Neuron (in vitro differentiated cells): ENCODE data around the gene PHLDB3.
"Not testable (repeated sequence)": the region's sequence is repeated elsewhere in the genome, so short reads cannot be mapped to it uniquely, and the experiment has no call there.

ENCODE experiments used
- H2AFZ ChIP-seq: one replicate; pipeline ENCODE4 v1.6.1; 2013; ENCODE audit warnings: low read depth, mild to moderate bottlenecking, inconsistent platforms, low read length, moderate library complexity
- H3K27me3 ChIP-seq: one replicate; pipeline ENCODE4 v1.6.1; 2013; ENCODE audit warnings: low read length; ENCODE audit not compliant: insufficient read depth
- H3K36me3 ChIP-seq: one replicate; pipeline ENCODE4 v1.6.1; 2013; ENCODE audit warnings: low read length; ENCODE audit not compliant: insufficient read depth
- H3K4me1 ChIP-seq: one replicate; pipeline ENCODE4 v1.6.1; 2013; ENCODE audit warnings: low read length; ENCODE audit not compliant: insufficient read depth
- H3K4me3 ChIP-seq: 2 replicates; pipeline ENCODE4 v1.5.1; 2013; ENCODE audit warnings: mild to moderate bottlenecking, low read length, moderate library complexity
- H3K9me3 ChIP-seq: one replicate; pipeline ENCODE4 v1.6.1; 2013; ENCODE audit warnings: low read length

Gene PHLDB3

DNA sequence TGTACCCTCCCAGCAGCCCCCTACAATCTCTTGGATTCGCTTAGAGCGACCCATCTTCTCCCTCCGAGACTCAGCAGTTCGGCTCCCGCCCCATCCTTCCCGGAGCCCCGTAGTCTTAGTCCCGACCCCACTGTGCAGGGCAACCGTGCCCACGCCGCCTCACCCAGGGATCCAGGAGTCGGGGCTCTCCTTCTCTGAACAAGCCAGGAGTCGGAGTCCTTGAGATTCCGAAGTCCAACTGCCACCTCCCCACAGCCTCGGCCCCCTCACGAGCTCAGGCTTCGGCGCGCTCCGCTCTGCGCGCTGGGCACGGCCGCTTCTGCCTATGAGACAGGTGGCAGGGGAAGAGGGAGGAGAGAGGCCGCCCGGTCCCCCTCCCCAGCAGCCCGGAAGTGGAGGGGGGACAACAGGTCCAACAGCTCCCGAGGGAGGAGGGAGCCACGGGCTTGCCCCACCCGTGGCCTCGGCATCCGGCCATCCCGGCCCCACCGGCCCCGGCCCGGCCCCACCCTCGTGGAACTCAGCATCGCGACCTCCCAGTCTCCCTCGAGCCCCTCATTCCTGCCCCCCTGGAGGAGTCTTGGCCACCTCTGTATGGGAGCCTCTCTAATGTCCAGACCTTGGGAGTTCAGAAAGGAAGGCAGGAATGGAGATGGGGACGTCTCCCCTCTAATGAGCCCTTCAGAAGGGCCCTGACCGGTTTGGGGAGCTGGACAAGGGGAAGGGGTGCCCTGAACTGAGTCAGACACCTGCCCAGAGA, at the start of gene PHLDB3:
Gene PHLDB3 (minus strand): TSS at position 321 of the 760 bp plus-strand sequence. CDS start 628 bp downstream, outside the sequence.
- peaks cover 12% of the 10 kb centered on the region for H3K4me1 ChIP-seq

GRCh38 chr19:43553656-43554055, 49.1 kb upstream of the PHLDB3 start:
- Histone ChIP-seq H2AFZ (no peak overlapping the region), H3K27me3 (no peaks in the 10 kb centered on the region), H3K4me1 (peaks cover 3% of the 10 kb centered on the region), H3K9me3 (no peaks in the 10 kb centered on the region), H3K4me3 (no peak overlapping the region), H3K36me3 (peaks cover 67% of the 10 kb centered on the region)

More for the DNA sequence above, at the start of gene PHLDB3:
- peak within 1 kb of the TSS; percentile 96 for H2AFZ ChIP-seq
- H3K27me3 ChIP-seq, result no peaks in the 10 kb centered on the region
- H3K4me3 ChIP-seq, result peak within 1 kb of the TSS; percentile 71
- peaks cover 5% of the 10 kb centered on the region for H3K36me3 ChIP-seq
- no peaks in the 10 kb centered on the region for H3K9me3 ChIP-seq

- no peak overlapping the region for H2AFZ ChIP-seq
- H3K36me3 ChIP-seq, result peaks cover 63% of the 10 kb centered on the region
- no peaks in the 10 kb centered on the region for H3K27me3 ChIP-seq
- no peak overlapping the region for H3K4me3 ChIP-seq
- peaks cover 4% of the 10 kb centered on the region for H3K4me1 ChIP-seq
- no peaks in the 10 kb centered on the region for H3K9me3 ChIP-seq
Observed at GRCh38 chr19:43552616-43553015, 48.1 kb upstream of the PHLDB3 start.

DNA sequence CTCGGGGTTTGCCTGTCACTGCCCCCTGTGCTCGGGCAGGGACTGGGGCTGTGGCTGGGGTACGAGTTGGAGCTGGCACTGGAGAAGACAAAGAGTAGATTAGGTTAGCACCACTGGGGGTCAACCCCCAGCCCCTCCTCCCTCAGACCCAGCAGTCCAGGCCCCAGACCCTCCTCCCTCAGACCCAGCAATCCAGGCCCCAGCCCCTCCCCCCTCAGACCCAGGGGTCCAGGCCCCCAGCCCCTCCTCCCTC, 47.6 kb upstream of the PHLDB3 start:
- H3K4me1 ChIP-seq, result peaks cover 4% of the 10 kb centered on the region
- peaks cover 62% of the 10 kb centered on the region for H3K36me3 ChIP-seq
- no peaks in the 10 kb centered on the region for H3K27me3 ChIP-seq
- H2AFZ ChIP-seq, result no peak overlapping the region
- no peak overlapping the region for H3K4me3 ChIP-seq
- H3K9me3 ChIP-seq, result no peaks in the 10 kb centered on the region

DNA sequence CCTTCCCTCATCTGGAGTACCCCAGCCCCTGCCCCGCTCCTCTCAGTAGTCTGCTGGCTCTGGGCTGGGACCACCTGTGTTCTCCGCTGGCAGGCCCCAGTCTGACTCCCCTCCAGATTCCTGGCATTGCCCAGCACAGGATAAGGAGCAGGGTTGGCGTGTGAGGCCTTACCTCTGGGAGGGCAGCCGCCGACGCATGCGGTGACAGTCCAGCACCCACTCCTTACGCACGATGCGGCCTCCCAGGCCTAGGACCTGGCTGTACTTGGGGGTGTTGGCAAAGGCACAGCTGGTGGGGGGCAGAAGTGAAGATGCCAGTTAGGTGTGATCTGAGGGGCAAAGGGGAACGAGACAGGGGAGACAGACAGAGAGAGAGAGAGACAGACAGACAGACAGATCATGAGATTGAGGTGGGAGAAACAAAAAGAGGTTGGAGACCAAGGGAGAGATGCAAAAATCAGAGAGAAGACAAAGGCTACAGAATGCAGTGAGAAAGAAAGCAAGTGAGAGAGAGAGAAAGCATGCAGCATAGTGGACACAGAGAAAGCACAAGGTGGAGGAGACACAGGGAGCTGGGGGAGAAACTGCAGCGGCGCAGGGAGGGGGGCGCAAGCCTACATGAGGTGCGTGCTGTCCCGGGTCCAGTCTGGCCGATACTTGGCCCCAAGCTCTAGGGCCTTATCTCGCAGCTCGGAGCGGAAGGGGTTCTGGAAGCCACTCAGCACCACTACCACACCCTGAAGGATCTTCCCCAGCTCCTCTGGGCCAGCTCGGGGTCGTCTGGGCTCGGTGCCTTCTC, 47.1 kb upstream of the PHLDB3 start:
- Histone ChIP-seq H3K4me1 (peaks cover 4% of the 10 kb centered on the region), H3K27me3 (no peaks in the 10 kb centered on the region), H2AFZ (no peak overlapping the region), H3K4me3 (no peak overlapping the region), H3K36me3 (peaks cover 63% of the 10 kb centered on the region), H3K9me3 (no peaks in the 10 kb centered on the region)

DNA sequence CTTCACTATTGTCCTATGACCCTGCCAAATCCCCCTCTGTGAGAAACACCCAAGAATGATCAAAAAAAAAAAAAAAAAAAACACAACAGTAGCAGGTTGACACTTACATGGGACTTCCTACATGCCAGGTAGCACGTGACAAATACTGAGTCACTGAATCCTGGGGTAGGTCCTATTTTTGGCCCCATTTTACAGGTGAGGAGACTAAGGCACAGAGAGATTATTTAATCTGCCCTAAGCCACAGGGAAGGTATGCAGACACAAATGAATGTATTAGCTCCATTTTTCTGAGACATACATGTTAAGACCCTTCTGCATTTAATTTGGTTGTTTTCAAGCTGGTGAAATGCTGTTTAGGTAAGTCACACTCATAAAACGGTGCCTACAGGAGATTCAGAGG, 44.2 kb upstream of the PHLDB3 start:
- peaks cover 76% of the 10 kb centered on the region for H3K36me3 ChIP-seq

DNA sequence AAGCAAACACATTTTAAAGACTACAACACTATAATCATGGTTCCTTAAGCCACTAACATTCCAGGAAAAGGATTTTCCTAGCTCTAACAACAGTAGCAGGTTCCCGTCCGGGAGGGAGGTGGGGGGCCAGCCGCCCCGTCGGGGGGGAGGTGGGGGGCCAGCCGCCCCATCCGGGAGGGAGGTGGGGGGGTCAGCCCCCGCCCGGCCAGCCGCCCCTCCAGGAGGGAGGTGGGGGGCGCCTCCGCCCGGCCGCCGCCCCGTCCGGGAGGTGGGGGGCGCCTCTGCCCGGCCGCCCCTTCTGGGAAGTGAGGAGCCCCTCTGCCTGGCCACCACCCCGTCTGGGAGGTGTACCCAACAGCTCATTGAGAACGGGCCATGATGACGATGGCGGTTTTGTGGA, 43.4 kb upstream of the PHLDB3 start:
- not testable (repeated sequence) for H3K9me3 ChIP-seq, H3K4me3 ChIP-seq, H2AFZ ChIP-seq, H3K27me3 ChIP-seq, H3K4me1 ChIP-seq
- H3K36me3 ChIP-seq, result peaks cover 78% of the 10 kb centered on the region

More for the DNA sequence above, 44.2 kb upstream of the PHLDB3 start:
- Histone ChIP-seq H3K4me3 (no peak overlapping the region), H3K27me3 (no peaks in the 10 kb centered on the region), H3K9me3 (no peaks in the 10 kb centered on the region), H2AFZ (no peak overlapping the region), H3K4me1 (peaks cover 4% of the 10 kb centered on the region)

GRCh38 chr19:43546581-43546980, 42.0 kb upstream of the PHLDB3 start:
- peaks cover 80% of the 10 kb centered on the region for H3K36me3 ChIP-seq
- no peaks in the 10 kb centered on the region for H3K27me3 ChIP-seq
- no peak overlapping the region for H2AFZ ChIP-seq

GRCh38 chr19:43545981-43546380, 41.4 kb upstream of the PHLDB3 start:
- H3K4me3 ChIP-seq, result no peak overlapping the region
- H3K4me1 ChIP-seq, result peaks cover 4% of the 10 kb centered on the region
- H3K9me3 ChIP-seq, result peaks cover 1% of the 10 kb centered on the region
- H3K27me3 ChIP-seq, result no peaks in the 10 kb centered on the region
- no peak overlapping the region for H2AFZ ChIP-seq
- peaks cover 77% of the 10 kb centered on the region for H3K36me3 ChIP-seq

More at GRCh38 chr19:43546581-43546980, 42.0 kb upstream of the PHLDB3 start:
- H3K4me3 ChIP-seq, result no peak overlapping the region
- no peaks in the 10 kb centered on the region for H3K9me3 ChIP-seq
- peaks cover 4% of the 10 kb centered on the region for H3K4me1 ChIP-seq

- Histone ChIP-seq H3K4me3 (no peak overlapping the region), H3K9me3 (peaks cover 5% of the 10 kb centered on the region), H3K36me3 (peaks cover 78% of the 10 kb centered on the region), H2AFZ (no peak overlapping the region), H3K27me3 (no peaks in the 10 kb centered on the region), H3K4me1 (peaks cover 4% of the 10 kb centered on the region)
Observed at GRCh38 chr19:43545276-43545675, 40.7 kb upstream of the PHLDB3 start.

DNA sequence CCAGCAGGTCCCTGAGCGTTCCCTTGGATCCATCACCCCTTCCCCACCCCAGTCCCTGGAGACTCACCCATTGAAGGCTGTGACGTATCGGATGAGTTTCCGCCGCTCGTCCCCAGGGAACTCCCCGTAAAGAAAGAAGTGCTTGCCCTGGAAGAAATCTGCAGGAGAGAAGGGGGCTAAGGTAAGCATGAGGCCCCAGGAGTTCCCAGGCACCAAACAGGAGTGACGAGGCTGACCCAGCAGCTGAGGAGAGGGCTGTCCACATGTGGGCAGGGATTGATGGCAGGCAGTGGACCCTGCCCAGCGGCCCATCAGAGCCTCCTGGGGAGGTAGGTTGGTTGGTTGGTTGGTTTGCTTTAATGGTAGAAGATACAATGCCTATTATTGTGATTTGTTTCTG, 39.5 kb upstream of the PHLDB3 start:
- H3K9me3 ChIP-seq, result peaks cover 13% of the 10 kb centered on the region
- H3K36me3 ChIP-seq, result peaks cover 77% of the 10 kb centered on the region
- peaks cover 4% of the 10 kb centered on the region for H3K4me1 ChIP-seq
- no peak overlapping the region for H3K4me3 ChIP-seq
- H2AFZ ChIP-seq, result no peak overlapping the region
- no peaks in the 10 kb centered on the region for H3K27me3 ChIP-seq

DNA sequence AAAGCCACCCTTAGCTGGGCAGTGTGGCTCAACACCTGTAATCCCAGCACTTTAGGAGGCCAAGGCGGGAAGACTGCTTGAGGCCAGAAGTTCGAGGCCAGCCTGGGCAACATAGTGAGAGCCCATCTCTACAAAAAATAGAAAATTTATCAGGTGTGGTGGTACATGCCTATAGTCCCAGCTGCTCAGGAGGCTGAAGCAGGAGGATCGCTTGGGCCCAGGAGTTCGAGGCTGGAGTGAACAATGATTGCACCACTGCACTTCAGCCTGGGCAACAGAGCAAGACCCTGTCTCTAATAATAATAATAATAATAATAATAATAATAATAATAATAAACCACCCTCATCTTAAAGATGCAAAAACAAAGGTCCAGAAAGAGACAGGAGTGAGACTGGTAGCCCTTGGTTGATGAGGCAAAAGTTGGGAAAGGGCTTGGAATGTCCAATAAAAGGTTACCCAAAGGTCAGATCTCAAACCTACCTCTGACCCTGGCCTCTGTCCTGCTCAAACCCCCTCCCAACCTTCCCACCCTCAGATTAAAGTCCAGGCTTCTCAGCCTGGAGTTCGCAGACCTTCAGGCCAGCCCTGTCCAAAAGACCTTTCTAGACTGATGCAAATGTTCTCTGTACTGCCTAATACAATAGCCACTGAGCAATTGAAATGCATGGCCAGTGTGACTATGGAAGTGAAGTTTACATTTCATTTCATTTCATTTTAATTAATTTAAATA, 37.5 kb upstream of the PHLDB3 start:
- H3K36me3 ChIP-seq, result peaks cover 88% of the 10 kb centered on the region
- H3K4me1 ChIP-seq, result no peaks in the 10 kb centered on the region

DNA sequence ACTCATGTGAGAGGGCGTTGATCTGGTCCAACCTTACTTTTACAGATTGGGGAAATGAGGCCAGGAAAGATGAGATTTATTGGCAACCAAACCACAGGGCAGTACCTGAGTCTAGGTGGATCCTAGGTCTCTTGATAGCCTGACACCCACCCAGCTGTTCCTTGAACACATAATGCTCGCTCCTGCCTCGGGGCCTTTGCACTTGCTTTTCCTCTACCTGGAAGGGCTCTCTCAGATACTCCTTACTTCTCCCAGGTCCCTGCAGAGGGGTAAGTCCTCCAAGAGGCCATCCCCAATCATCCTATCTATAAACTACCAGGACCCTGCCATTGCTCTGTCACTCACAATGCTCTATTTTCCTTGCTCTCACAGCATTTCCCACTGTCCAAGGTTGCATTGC, 35.8 kb upstream of the PHLDB3 start:
- peaks cover 79% of the 10 kb centered on the region for H3K36me3 ChIP-seq

More for the DNA sequence above, 37.5 kb upstream of the PHLDB3 start:
- Histone ChIP-seq H2AFZ (no peak overlapping the region), H3K27me3 (no peaks in the 10 kb centered on the region), H3K9me3 (peaks cover 21% of the 10 kb centered on the region), H3K4me3 (no peak overlapping the region)

More for the DNA sequence above, 35.8 kb upstream of the PHLDB3 start:
- Histone ChIP-seq H3K4me3 (no peak overlapping the region), H3K9me3 (peaks cover 21% of the 10 kb centered on the region), H3K4me1 (no peaks in the 10 kb centered on the region), H3K27me3 (no peaks in the 10 kb centered on the region), H2AFZ (no peak overlapping the region)
